B cell (primary cell): Measurements from ENCODE around the gene CCL28.

ENCODE experiments used
- EZH2 ChIP-seq: IDR thresholded peaks from 2 replicates; pipeline ENCODE4 v1.6.1; 2012; ENCODE audit warnings: borderline replicate concordance, low read depth, mild to moderate bottlenecking, moderate library complexity, low read length; ENCODE audit not compliant: insufficient read depth, poor library complexity, severe bottlenecking
- TF ChIP-seq, protein P1 (sequence below): fragments of 200-600 bp; IDR thresholded peaks from one replicate; pipeline ENCODE4 v1.8.0; 2022; ENCODE audit warnings: antibody characterized with exemption, mild to moderate bottlenecking

DNA sequence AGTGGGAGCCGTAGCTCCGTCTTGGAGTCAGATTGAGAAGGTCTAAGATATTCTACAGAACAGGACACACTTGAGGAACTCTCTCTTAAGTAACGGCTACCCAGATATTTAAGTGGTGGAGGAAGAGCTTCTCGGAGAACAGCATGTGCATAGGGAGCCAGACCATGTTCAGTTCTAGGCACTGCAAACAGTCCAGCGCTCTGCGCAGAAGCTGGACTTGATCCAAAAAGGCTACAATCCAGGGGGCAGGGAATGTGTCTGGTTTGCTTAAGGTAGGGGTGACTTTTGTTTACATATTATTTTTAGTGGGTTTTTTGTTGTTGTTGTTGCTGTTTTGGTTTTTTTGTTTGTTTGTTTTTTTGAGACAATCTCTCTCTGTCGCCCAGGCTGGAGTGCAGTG, 16.8 kb upstream of the CCL28 start:
- TF ChIP-seq, protein P1, sequence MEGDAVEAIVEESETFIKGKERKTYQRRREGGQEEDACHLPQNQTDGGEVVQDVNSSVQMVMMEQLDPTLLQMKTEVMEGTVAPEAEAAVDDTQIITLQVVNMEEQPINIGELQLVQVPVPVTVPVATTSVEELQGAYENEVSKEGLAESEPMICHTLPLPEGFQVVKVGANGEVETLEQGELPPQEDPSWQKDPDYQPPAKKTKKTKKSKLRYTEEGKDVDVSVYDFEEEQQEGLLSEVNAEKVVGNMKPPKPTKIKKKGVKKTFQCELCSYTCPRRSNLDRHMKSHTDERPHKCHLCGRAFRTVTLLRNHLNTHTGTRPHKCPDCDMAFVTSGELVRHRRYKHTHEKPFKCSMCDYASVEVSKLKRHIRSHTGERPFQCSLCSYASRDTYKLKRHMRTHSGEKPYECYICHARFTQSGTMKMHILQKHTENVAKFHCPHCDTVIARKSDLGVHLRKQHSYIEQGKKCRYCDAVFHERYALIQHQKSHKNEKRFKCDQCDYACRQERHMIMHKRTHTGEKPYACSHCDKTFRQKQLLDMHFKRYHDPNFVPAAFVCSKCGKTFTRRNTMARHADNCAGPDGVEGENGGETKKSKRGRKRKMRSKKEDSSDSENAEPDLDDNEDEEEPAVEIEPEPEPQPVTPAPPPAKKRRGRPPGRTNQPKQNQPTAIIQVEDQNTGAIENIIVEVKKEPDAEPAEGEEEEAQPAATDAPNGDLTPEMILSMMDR, result no peak
- TF ChIP-seq EZH2, result no peak
